Loucy (cell line): ENCODE measurements around the gene ADCY4.

Experiments used
- H2AFZ ChIP-seq: fragments of 200-600 bp; sonication (generic); 2 replicates; pipeline ENCODE4 v1.6.0; 2016; ENCODE audit warnings: antibody characterized with exemption, mild to moderate bottlenecking, low read length, moderate library complexity
- H3F3A ChIP-seq: fragments of 200-600 bp; 2 replicates; pipeline ENCODE4 v1.6.0; 2016; ENCODE audit warnings: antibody characterized with exemption, low read depth, mild to moderate bottlenecking
- H3K27me3 ChIP-seq: fragments of 200-600 bp; sonication (generic); 2 replicates; pipeline ENCODE4 v1.6.1; 2014; ENCODE audit warnings: low read length, mild to moderate bottlenecking; ENCODE audit not compliant: insufficient read depth, poor library complexity, severe bottlenecking
- H3K36me3 ChIP-seq: fragments of 200-600 bp; sonication (generic); 2 replicates; pipeline ENCODE4 v1.6.1; 2016; ENCODE audit warnings: low read length; ENCODE audit not compliant: insufficient read depth
- H3K4me1 ChIP-seq: fragments of 200-600 bp; sonication (generic); 2 replicates; pipeline ENCODE4 v1.5.1; 2014; ENCODE audit warnings: low read length, mild to moderate bottlenecking; ENCODE audit not compliant: insufficient read depth, poor library complexity, severe bottlenecking
- H3K4me2 ChIP-seq: fragments of 200-600 bp; sonication (generic); 2 replicates; pipeline ENCODE4 v1.6.0; 2014; ENCODE audit warnings: antibody characterized with exemption, low read length, low read depth, mild to moderate bottlenecking; ENCODE audit not compliant: poor library complexity, severe bottlenecking
- H3K4me3 ChIP-seq: fragments of 200-600 bp; sonication (generic); 2 replicates; pipeline ENCODE4 v1.5.1; 2014; ENCODE audit warnings: low read length, mild to moderate bottlenecking, mixed read lengths; ENCODE audit not compliant: poor library complexity, severe bottlenecking
- H3K79me2 ChIP-seq: fragments of 200-600 bp; sonication (generic); 2 replicates; pipeline ENCODE4 v1.6.1; 2014; ENCODE audit warnings: low read length; ENCODE audit not compliant: insufficient read depth
- H3K9ac ChIP-seq: fragments of 200-600 bp; sonication (generic); 2 replicates; pipeline ENCODE4 v1.6.0; 2014; ENCODE audit warnings: mild to moderate bottlenecking, low read depth, low read length, moderate library complexity; ENCODE audit not compliant: poor library complexity, severe bottlenecking
- H3K9me2 ChIP-seq: fragments of 200-600 bp; sonication (generic); replicated peaks from 2 replicates; pipeline ENCODE4 v1.6.1; 2016; ENCODE audit warnings: low read depth, low read length, mixed read lengths
- H3K9me3 ChIP-seq: fragments of 200-600 bp; sonication (generic); 2 replicates; pipeline ENCODE4 v1.6.1; 2014; ENCODE audit warnings: mild to moderate bottlenecking, antibody characterized with exemption, low read length, low read depth; ENCODE audit not compliant: insufficient read depth
- H4K20me1 ChIP-seq: fragments of 200-600 bp; sonication (generic); 2 replicates; pipeline ENCODE4 v1.6.0; 2014; ENCODE audit warnings: antibody characterized with exemption, low read length, mild to moderate bottlenecking; ENCODE audit not compliant: insufficient read depth, poor library complexity, severe bottlenecking
- EZH2phosphoT487 ChIP-seq: fragments of 200-600 bp; IDR thresholded peaks from 2 replicates; pipeline ENCODE4 v1.6.1; 2018; ENCODE audit warnings: antibody characterized with exemption, mild to moderate bottlenecking, moderate library complexity, borderline replicate concordance
- TF ChIP-seq, protein P1 (sequence below): fragments of 200-600 bp; sonication (generic); conservative IDR thresholded peaks from 2 replicates; pipeline ENCODE4 v1.5.1; 2014; ENCODE audit warnings: mild to moderate bottlenecking, antibody characterized with exemption, low read length

ADCY4 gene

DNA sequence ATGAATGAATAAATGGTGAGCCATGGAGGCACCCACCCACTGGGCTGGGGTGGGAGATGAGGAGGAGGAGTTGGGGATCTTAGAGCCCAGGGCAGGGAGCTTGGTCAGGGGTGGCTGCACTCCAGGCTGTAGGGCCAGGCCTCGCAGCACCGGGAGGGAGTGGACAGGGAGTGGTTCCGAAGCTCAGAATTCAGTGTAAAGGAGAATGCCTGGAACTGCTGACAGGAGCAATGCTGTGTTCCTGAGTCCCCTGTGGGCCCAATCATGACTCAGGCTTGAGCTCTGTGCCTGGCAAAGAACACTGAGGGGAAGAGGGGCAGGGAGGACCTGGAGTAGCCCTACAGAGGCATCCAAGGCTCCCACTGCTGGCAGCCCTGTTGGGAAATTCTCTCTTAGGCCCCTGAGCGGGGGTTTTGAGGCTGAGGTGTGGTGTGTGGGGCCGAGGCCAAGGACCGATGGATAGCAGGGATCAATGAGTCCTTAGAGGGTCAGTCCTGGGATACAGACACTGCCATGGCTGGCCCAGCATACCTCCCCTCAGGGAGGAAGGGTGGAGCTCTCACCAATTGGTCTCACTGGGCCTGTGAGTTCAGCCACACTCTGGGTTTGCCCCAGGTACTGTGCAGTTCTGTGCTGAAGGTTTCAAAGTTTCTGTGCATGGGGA is 53.9 kb downstream of the ADCY4 start:
- TF ChIP-seq, protein P1, sequence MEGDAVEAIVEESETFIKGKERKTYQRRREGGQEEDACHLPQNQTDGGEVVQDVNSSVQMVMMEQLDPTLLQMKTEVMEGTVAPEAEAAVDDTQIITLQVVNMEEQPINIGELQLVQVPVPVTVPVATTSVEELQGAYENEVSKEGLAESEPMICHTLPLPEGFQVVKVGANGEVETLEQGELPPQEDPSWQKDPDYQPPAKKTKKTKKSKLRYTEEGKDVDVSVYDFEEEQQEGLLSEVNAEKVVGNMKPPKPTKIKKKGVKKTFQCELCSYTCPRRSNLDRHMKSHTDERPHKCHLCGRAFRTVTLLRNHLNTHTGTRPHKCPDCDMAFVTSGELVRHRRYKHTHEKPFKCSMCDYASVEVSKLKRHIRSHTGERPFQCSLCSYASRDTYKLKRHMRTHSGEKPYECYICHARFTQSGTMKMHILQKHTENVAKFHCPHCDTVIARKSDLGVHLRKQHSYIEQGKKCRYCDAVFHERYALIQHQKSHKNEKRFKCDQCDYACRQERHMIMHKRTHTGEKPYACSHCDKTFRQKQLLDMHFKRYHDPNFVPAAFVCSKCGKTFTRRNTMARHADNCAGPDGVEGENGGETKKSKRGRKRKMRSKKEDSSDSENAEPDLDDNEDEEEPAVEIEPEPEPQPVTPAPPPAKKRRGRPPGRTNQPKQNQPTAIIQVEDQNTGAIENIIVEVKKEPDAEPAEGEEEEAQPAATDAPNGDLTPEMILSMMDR: no peak
- TF ChIP-seq EZH2phosphoT487: no peak
- Histone ChIP-seq H3F3A (no peaks in the 10 kb centered on the region), H3K9ac (no peak overlapping the region), H3K79me2 (no peaks in the 10 kb centered on the region), H2AFZ (no peak overlapping the region), H3K27me3 (no peaks in the 10 kb centered on the region), H3K4me2 (no peak overlapping the region), H4K20me1 (no peaks in the 10 kb centered on the region), H3K4me1 (peaks cover 24% of the 10 kb centered on the region), H3K9me3 (no peaks in the 10 kb centered on the region), H3K36me3 (no peaks in the 10 kb centered on the region), H3K9me2 (no peaks in the 10 kb centered on the region), H3K4me3 (no peak overlapping the region)

DNA sequence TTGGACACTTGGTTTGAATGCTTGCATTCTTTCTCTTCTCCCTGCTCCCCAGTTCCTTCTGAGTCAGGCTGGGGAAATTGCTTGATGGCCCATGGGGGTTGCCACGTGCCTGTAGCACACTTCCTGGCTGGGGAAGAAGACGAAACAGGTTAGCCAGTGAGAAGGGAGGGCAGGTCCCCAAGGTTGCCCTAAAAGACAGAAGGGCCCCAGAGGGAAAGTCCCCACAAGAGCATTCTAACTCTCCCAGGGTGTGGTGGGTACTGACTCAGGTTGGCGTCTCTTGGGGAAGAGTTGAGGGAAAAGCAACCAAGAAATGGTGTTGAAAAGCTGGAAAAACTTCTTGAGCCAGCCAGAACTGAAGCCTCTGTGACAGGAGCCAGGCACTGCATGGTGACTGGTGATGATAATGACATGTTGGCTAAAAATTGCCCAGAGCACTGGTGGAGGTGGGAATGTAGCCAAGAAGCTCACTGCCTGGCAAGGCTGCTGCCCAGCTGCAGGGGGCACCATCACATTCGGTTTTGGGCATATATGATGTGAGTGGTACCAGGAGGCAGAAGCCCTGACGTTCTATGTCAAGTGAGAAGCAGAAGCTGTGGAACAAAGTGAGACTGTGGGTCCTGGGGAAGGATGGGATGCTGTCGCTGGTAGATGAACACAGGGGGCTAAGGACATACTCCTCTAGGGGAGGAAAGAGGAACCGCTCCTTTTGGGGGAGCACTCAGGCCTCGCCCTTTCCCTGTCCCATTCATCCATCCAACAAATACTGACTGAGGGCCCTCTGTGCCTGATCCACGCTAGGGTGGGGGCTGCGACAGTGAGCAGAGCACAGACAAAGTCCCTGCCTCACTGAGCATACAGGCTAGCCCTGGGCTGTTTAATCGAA is 55.3 kb downstream of the ADCY4 start:
- no peaks in the 10 kb centered on the region for H3F3A ChIP-seq
- no peaks in the 10 kb centered on the region for H3K36me3 ChIP-seq
- TF ChIP-seq, protein P1: peak; percentile 74
- no peak for TF ChIP-seq EZH2phosphoT487
- no peaks in the 10 kb centered on the region for H3K9me3 ChIP-seq
- H3K27me3 ChIP-seq: no peaks in the 10 kb centered on the region
- H3K4me2 ChIP-seq: peak overlapping the region; percentile 41
- no peaks in the 10 kb centered on the region for H4K20me1 ChIP-seq
- no peaks in the 10 kb centered on the region for H3K9me2 ChIP-seq
- H3K79me2 ChIP-seq: no peaks in the 10 kb centered on the region
- no peak overlapping the region for H3K9ac ChIP-seq
- no peak overlapping the region for H3K4me3 ChIP-seq
- no peak overlapping the region for H2AFZ ChIP-seq
- H3K4me1 ChIP-seq: peaks cover 24% of the 10 kb centered on the region

DNA sequence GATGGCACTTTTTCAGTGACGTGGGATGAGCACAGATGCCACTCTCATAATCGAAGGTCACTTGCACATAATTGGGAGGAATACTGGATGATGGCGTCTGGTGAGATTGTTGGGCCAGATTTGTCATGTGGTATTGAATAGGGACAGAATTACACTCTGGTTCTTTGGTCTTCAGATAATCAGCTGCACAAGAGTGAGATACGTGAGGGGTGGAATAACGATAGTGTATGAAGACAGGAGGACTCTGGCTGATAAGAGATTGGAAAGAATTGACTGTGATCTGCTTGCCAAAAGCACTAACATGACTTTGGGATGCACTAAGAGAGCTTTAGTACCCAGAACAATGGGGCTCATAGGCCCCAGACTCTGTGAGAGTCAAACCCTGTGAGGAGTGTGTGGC is 56.4 kb downstream of the ADCY4 start:
- H3K9me2 ChIP-seq: no peaks in the 10 kb centered on the region
- no peaks in the 10 kb centered on the region for H3K9me3 ChIP-seq
- no peak overlapping the region for H3K9ac ChIP-seq
- H3K4me2 ChIP-seq: peak overlapping the region; percentile 36
- H3K79me2 ChIP-seq: no peaks in the 10 kb centered on the region
- H2AFZ ChIP-seq: no peak overlapping the region
- no peaks in the 10 kb centered on the region for H3F3A ChIP-seq
- no peaks in the 10 kb centered on the region for H3K27me3 ChIP-seq
- H3K4me3 ChIP-seq: no peak overlapping the region
- H3K36me3 ChIP-seq: no peaks in the 10 kb centered on the region
- H3K4me1 ChIP-seq: peaks cover 24% of the 10 kb centered on the region
- H4K20me1 ChIP-seq: no peaks in the 10 kb centered on the region
- no peak for TF ChIP-seq EZH2phosphoT487
- TF ChIP-seq, protein P1: no peak
